Esophagus muscularis mucosa (tissue), 4 donors: ENCODE results near the gene PLPPR1. TPM values are rescaled to one million over a fixed set of nuclear protein-coding genes. Genes with fewer than 3 reads are reported as not detected.

Experiments used
- DNase-seq: peaks from one replicate; pipeline ENCODE4 v3.0.0-alpha.2; 2017; ENCODE audit errors: extremely low spot score
- H3K27ac ChIP-seq, 4 donors: fragments of 200-600 bp; sonication (generic); replicated peaks in 1 of 4; 1 replicate in 3 of 4; 2 replicates in 1 of 4; pipeline ENCODE4 v1.5.1; 2016 to 2019; ENCODE audit warnings: mild to moderate bottlenecking in 1 of 4
- H3K27me3 ChIP-seq, 4 donors: fragments of 200-600 bp; sonication (generic); one replicate each; pipeline versions ENCODE4 v1.5.1 to v1.6.0; 2016 to 2019
- H3K36me3 ChIP-seq, 4 donors: fragments of 200-600 bp; sonication (generic); one replicate each; pipeline ENCODE4 v1.5.1; 2016 to 2019
- H3K4me1 ChIP-seq, 4 donors: fragments of 200-600 bp; sonication (generic); one replicate each; pipeline ENCODE4 v1.5.1; 2016 to 2019
- H3K4me3 ChIP-seq, 4 donors: fragments of 200-600 bp; sonication (generic); 1 replicate in 2 of 4; 2 replicates in 2 of 4; pipeline ENCODE4 v1.5.1; 2016 to 2019; ENCODE audit warnings: mild to moderate bottlenecking in 4 of 4, moderate library complexity in 1 of 4
- H3K9me3 ChIP-seq, 4 donors: fragments of 200-600 bp; sonication (generic); 1 replicate in 3 of 4; 2 replicates in 1 of 4; pipeline ENCODE4 v1.5.1; 2016 to 2019
- CTCF ChIP-seq, 3 experiments: fragments of 200-600 bp in 2 of 3; fragments of 450-650 bp in 1 of 3; sonication (generic) in 2 of 3; IDR thresholded peaks; one replicate each; pipeline ENCODE4 v1.5.1; 2017 to 2019; ENCODE audit warnings: antibody characterized with exemption in 3 of 3, mild to moderate bottlenecking in 2 of 3, moderate library complexity in 1 of 3
- EP300 ChIP-seq: sonication (generic); formaldehyde crosslinking; IDR thresholded peaks from one replicate; pipeline ENCODE4 v1.6.1; 2017; ENCODE audit warnings: antibody characterized with exemption
- POLR2A ChIP-seq: fragments of 450-650 bp; IDR thresholded peaks from one replicate; pipeline ENCODE4 v1.6.1; 2017; ENCODE audit warnings: antibody characterized with exemption, moderate library complexity, mild to moderate bottlenecking, low read depth
- POLR2AphosphoS5 ChIP-seq, 2 donors: sonication (generic); formaldehyde crosslinking; IDR thresholded peaks; one replicate each; pipeline ENCODE4 v1.6.1; 2017; ENCODE audit warnings: antibody characterized with exemption in 2 of 2
- WGBS: methylation state at CpG from one replicate; pipeline ENCODE4 v1.1.5; 2018; 5-methylcytosine and 5-hydroxymethylcytosine counted together
- intact Hi-C: fragments of 100-400 bp; cut with DNase I; formaldehyde crosslinking; loops from one replicate; pipeline ENCODE4 v1.15.1; 2023
- total RNA-seq, 4 donors: library from RNA; depleted of rRNA; stranded (reverse); fragments of >200 nt; gene quantifications; one replicate each; pipeline versions ENCODE4 v1.1.0 to v1.2.1, GENCODE V29; 2016

PLPPR1 gene
- total RNA-seq, 4 donors from 2014 or later, result 0.19 to 0.99 (median 0.29) TPM; not detected in 1

DNA sequence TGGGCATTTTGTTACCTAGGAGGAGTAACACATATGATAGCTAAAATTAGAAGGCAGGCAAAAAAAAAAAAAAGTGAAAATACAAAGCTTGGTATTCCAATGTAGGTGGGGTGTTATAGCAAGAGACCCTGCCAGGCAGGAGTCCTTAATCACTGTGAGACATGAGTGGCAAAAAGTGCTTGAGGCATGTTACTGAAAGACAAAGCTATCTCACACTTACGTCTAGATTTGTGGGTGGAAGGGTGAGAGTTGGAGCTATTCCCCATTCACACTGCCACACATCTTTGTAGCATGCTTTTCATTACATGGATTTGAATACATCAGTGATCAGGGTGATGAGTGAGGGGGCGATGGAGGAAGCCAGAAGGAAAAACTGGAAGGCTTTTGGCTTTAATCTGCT lies 2.6 kb upstream of the PLPPR1 start:
- no peaks in the 10 kb centered on the region for H3K9me3 ChIP-seq
- 54% methylated on average over 2 of the region's 2 CpGs for WGBS
- H3K4me3 ChIP-seq, result no peak overlapping the region
- TF ChIP-seq EP300, result no peak
- TF ChIP-seq CTCF (IDR thresholded peaks at IDR 0.05), result no peak
- TF ChIP-seq POLR2A, result no peak
- no peak for TF ChIP-seq POLR2AphosphoS5 (IDR thresholded peaks at IDR 0.05)
- DNase-seq, result no peak
- H3K27me3 ChIP-seq, result peaks cover 0 to 63% (median 5%) of the 10 kb centered on the region in 4 donors
- no peak overlapping the region for H3K27ac ChIP-seq
- intact Hi-C loops, result no loop called here
- H3K36me3 ChIP-seq, result no peaks in the 10 kb centered on the region
- H3K4me1 ChIP-seq, result peaks cover 11 to 30% (median 16%) of the 10 kb centered on the region in 4 donors

GRCh38 chr9:101026824-101027223 lies 1.7 kb upstream of the PLPPR1 start:
- no peak overlapping the region for H3K27ac ChIP-seq
- H3K9me3 ChIP-seq, result no peaks in the 10 kb centered on the region
- no peak for DNase-seq
- intact Hi-C loops, result no loop called here
- H3K4me1 ChIP-seq, result peaks cover 11 to 30% (median 16%) of the 10 kb centered on the region in 4 donors
- H3K27me3 ChIP-seq, result peaks cover 0 to 63% (median 5%) of the 10 kb centered on the region in 4 donors
- no peak for TF ChIP-seq POLR2A
- no peak for TF ChIP-seq EP300
- TF ChIP-seq POLR2AphosphoS5 (IDR thresholded peaks at IDR 0.05), result no peak
- TF ChIP-seq CTCF (IDR thresholded peaks at IDR 0.05), result no peak
- H3K36me3 ChIP-seq, result no peaks in the 10 kb centered on the region
- H3K4me3 ChIP-seq, result no peak overlapping the region
- 44% methylated on average over 4 of the region's 4 CpGs for WGBS

DNA sequence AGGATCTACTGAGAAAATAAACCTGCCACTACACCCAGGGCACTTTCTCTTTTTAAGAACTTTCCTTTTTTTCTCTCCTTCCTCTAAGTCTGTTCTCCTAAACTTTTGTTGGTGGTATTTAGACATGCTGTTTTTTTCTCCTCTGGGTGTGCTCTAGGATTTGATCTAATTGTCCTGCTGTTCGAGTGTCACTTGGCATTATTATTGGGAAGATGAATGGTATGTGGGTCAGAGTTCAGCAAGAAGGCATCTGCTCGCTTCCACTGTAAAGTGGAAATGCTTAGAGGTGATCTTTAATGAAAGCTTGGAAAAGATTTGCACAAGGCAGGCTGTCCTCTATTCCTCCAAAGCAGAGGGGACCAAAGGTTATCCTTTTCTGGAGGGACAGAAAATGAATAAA lies 1.3 kb upstream of the PLPPR1 start:
- 13% methylated on average over 2 of the region's 2 CpGs for WGBS
- DNase-seq, result no peak
- Histone ChIP-seq H3K27ac (no peak overlapping the region), H3K4me1 (peaks cover 11 to 30% (median 16%) of the 10 kb centered on the region in 4 donors), H3K9me3 (no peaks in the 10 kb centered on the region), H3K36me3 (no peaks in the 10 kb centered on the region), H3K27me3 (peaks cover 0 to 63% (median 5%) of the 10 kb centered on the region in 4 donors), H3K4me3 (no peak overlapping the region)
- intact Hi-C loops, result no loop called here
- TF ChIP-seq CTCF (IDR thresholded peaks at IDR 0.05), result no peak
- no peak for TF ChIP-seq POLR2AphosphoS5 (IDR thresholded peaks at IDR 0.05)
- no peak for TF ChIP-seq POLR2A
- TF ChIP-seq EP300, result no peak

GRCh38 chr9:101027733-101028345 lies 688 bp upstream of the PLPPR1 start:
- intact Hi-C loops, result no loop called here
- Histone ChIP-seq H3K27me3 (peaks cover 0 to 62% (median 5%) of the 10 kb centered on the region in 4 donors), H3K4me3 (peak overlapping the region; percentile 42 to 56 (median 50))

More at GRCh38 chr9:101027733-101028345, 688 bp upstream of the PLPPR1 start:
- peaks cover 11 to 30% (median 16%) of the 10 kb centered on the region in 4 donors for H3K4me1 ChIP-seq
- no peaks in the 10 kb centered on the region for H3K9me3 ChIP-seq
- TF ChIP-seq POLR2AphosphoS5 (IDR thresholded peaks at IDR 0.05) (no peak), POLR2A (no peak), CTCF (IDR thresholded peaks at IDR 0.05) (no peak), EP300 (no peak)
- no peaks in the 10 kb centered on the region for H3K36me3 ChIP-seq
- no peak overlapping the region for H3K27ac ChIP-seq
- no peak for DNase-seq
- 21% methylated on average over 12 of the region's 12 CpGs for WGBS
